HG03135 (cell line): ENCODE data around the gene ZCCHC24.
"Not testable (repeated sequence)": the region's sequence is repeated elsewhere in the genome, so short reads cannot be mapped to it uniquely, and the experiment has no call there.

Experiments used
- ATAC-seq: cut with Tn5 transposase; IDR thresholded peaks from one replicate; pipeline ENCODE4 v1.9.1; 2021; ENCODE audit warnings: mild to moderate bottlenecking, moderate library complexity; ENCODE audit not compliant: unreplicated experiment

ZCCHC24 gene

DNA sequence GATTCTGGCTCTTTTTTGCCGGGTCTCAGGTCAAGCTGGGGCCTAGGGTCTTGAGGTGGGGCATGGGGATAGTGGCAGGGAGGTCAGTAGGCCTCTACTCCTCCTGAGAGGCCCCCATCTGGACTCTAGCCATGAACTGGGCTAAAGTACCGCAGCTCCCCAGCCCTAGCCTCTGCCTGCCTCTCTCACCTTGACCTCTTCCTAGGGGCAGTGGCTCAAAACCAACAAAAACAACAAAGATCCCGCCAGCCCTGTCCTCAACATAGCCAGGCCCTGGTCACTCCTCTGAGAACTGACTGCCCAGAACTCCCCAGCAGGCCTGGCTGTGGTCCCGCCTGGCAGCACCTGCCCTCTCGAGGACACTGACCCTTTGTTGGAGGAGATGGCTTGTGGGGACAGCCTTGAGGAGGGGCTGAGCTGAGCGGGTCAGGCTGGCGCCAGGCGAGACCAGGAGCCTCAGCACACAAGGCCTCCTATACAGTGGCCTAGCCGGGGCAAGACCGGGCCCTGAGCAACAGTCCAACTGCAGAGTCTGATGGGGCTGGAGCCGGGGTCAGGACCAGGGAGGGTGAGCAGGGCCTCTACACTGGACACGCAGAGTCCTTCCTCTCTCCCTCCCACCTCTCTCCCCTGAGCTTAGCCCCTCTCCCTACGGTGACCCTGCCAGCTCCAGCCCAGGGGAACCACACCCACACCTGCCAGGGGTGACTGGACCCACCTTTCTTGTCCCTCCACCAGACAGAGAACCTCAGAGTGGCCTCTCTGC is 109.8 kb downstream of the ZCCHC24 start:
- ATAC-seq: no peak

DNA sequence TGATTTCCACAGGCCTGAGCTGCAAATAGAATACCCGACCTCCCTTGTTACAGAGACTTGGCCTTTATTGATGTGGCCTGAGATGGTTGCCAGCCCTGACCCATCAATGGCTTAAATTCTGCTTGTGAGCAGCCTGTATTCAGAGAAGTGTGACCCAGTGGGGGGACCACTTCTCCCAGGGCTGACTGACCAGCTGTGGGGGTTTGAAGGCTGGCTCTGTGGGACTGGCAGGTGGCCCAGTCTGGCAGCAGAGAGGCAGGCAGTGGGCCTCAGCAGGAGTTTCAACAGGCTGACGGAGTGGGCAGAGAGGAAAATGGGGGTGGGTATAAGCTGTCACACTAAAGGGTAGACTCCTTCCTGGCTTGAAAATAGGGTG is 110.3 kb downstream of the ZCCHC24 start:
- ATAC-seq: no peak

GRCh38 chr10:79334573-79334972 is 110.9 kb downstream of the ZCCHC24 start:
- ATAC-seq: no peak

DNA sequence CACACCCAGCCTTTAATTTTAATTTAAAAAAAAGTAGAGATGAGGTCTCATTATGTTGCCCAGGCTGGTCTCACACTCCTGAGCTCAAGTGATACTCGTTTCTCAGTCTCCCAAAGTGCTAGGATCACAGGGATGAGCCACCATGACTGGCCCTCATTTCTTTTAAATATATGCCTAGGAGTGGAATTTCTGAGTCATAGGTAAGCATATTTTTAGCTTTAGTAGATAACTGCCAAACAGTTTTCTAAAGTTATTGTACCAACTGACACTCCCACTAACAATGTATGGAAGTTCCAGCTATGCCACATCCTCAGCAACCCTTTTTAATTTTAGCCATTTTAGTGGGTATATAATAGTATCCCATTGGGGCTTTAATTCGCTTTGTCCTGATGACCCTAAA is 111.9 kb downstream of the ZCCHC24 start:
- ATAC-seq: no peak

GRCh38 chr10:79332610-79333315 is 112.7 kb downstream of the ZCCHC24 start:
- ATAC-seq: not testable (repeated sequence)
